Small intestine (tissue), 7 donors: ENCODE results near the gene IQGAP2. TPM values are rescaled to one million over a fixed set of nuclear protein-coding genes. Genes with fewer than 3 reads are reported as not detected.

Experiments
- DNase-seq, 2 donors: peaks; one replicate each; pipeline versions ENCODE4 v3.0.0 to v3.0.0-alpha.2; 2013
- FAIRE-seq: peaks from 2 replicates; lab custom pipeline; 2012; peaks lifted over from hg19 to GRCh38; lab: Jason Lieb, UNC
- H3K27ac ChIP-seq, 3 donors: one replicate each; pipeline ENCODE4 v1.5.1; 2013; ENCODE audit warnings: low read length in 2 of 3, mild to moderate bottlenecking in 2 of 3, control low read depth in 1 of 3, inconsistent platforms in 1 of 3, low read depth in 1 of 3, moderate library complexity in 1 of 3
- H3K27me3 ChIP-seq, 3 donors: one replicate each; pipeline ENCODE4 v1.6.1; 2013; ENCODE audit warnings: low read length in 3 of 3, inconsistent platforms in 1 of 3; ENCODE audit not compliant: control insufficient read depth in 3 of 3, insufficient read depth in 3 of 3
- H3K36me3 ChIP-seq, 3 donors: one replicate each; pipeline ENCODE4 v1.6.1; 2013; ENCODE audit warnings: low read length in 3 of 3, inconsistent platforms in 1 of 3, low read depth in 1 of 3, mild to moderate bottlenecking in 1 of 3, moderate library complexity in 1 of 3; ENCODE audit not compliant: control insufficient read depth in 3 of 3, insufficient read depth in 2 of 3
- H3K4me1 ChIP-seq, 3 donors: one replicate each; pipeline ENCODE4 v1.6.1; 2013; ENCODE audit warnings: low read length in 2 of 3, inconsistent platforms in 1 of 3, low read depth in 1 of 3, mild to moderate bottlenecking in 1 of 3, moderate library complexity in 1 of 3; ENCODE audit not compliant: control insufficient read depth in 3 of 3, insufficient read depth in 2 of 3
- H3K4me3 ChIP-seq, 3 donors: one replicate each; pipeline ENCODE4 v1.5.1; 2013; ENCODE audit warnings: low read length in 3 of 3, control low read depth in 1 of 3, inconsistent platforms in 1 of 3, low read depth in 1 of 3, mild to moderate bottlenecking in 1 of 3, moderate library complexity in 1 of 3
- H3K9me3 ChIP-seq, 2 donors: one replicate each; pipeline ENCODE4 v1.6.1; 2013; ENCODE audit warnings: low read depth in 1 of 2, low read length in 1 of 2; ENCODE audit not compliant: control insufficient read depth in 2 of 2, insufficient read depth in 1 of 2
- WGBS, 3 donors: extraction: QIAGEN DNeasy Blood & Tissue Kit; methylation state at CpG; one replicate each; pipeline ENCODE4 v1.1.7; 2013; 5-methylcytosine and 5-hydroxymethylcytosine counted together
- polyA plus RNA-seq, 4 donors: library from polyadenylated mRNA; stranded (reverse) in 3 of 4; unstranded in 1 of 4; fragments of 200-250 nt in 3 of 4; fragments of 120-200 nt in 1 of 4; gene quantifications; one replicate each; pipeline versions ENCODE4 v1.2.1 to v1.2.3, GENCODE V29; 2013
- donor health status: healthy with polysubstance abuse.
- donor health status: control.
- donor health status: control.
- donor health status: Bipolar disorder and iron deficiency.
- donor health status: healthy.

Gene IQGAP2
- polyA plus RNA-seq, 4 donors = 13.6 to 138 (median 85.6) TPM

DNA sequence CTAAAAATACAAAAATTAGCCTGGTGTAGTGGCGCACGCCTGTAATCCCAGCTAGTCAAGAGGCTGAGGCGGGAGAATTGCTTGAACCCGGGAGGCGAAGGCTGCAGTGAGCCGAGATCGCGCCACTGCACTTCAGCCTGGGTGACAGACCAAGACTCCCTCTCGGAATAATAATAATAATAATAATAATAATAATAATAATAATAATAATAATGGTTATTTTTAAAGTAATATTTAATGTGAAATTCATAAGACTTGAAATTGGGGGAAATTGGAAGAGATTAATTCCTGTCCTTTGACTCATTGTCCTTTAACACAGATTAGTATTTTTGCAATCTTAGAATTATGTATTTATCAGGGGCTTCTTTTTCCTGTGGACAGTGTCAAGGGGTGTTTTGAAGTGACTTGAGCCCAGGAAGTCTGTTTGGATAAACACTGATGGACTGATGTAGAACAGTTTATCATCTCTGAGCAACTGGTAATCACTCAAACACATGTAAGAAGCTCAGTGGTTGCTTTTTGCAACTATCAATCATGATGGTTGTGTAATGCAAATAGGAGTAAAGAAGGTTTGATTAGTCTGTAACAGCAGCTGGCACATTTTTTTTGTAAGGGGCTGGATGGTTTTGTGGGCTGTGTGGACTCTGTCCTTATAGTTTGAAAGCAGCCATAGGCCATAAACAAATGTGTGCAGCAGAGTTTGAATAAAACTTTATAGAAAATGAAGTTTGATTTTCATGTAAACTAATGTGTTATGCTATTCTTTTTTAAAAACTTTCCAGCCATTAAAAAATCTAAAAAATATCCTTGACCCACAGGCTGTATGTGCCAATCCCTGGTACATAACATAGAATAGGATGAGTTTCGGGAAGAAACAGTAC lies 126.6 kb downstream of the IQGAP2 start:
- Histone ChIP-seq H3K27ac (no peak overlapping the region), H3K4me1 (no peaks in the 10 kb centered on the region), H3K9me3 (no peaks in the 10 kb centered on the region), H3K36me3 (peaks cover 0 to 2% (median 0%) of the 10 kb centered on the region in 3 donors), H3K27me3 (no peaks in the 10 kb centered on the region), H3K4me3 (no peak overlapping the region)
- FAIRE-seq = no peak
- WGBS, 3 donors = 93 to 98% (median 98%) methylated on average over 10 of the region's 10 CpGs
- DNase-seq = no peak

DNA sequence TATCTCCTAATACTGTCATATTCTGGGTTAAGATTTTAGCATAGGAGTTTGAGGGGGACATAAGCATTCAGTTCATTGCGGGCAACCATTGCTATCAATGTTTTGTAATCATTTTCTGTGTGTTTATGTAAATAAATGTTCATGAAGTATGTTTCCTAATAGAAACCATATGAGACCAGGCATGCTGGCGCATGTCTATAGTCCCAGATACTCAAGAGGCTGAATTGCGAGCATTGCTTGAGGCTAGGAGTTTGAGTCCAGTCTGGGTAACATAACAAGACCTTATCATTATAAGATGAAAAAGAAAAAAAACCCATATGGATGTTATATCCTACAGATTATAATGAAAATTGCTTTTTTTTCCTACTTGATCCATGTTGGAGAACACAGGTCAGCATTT lies 129.0 kb downstream of the IQGAP2 start:
- 97 to 98% (median 97%) methylated on average over 3 of the region's 3 CpGs for WGBS, 3 donors
- Histone ChIP-seq H3K4me1 (peaks cover 0 to 3% (median 0%) of the 10 kb centered on the region in 3 donors), H3K27me3 (no peaks in the 10 kb centered on the region), H3K9me3 (no peaks in the 10 kb centered on the region), H3K27ac (no peak overlapping the region), H3K36me3 (peaks cover 0 to 2% (median 0%) of the 10 kb centered on the region in 3 donors), H3K4me3 (no peak overlapping the region)
- FAIRE-seq = no peak
- no peak for DNase-seq

DNA sequence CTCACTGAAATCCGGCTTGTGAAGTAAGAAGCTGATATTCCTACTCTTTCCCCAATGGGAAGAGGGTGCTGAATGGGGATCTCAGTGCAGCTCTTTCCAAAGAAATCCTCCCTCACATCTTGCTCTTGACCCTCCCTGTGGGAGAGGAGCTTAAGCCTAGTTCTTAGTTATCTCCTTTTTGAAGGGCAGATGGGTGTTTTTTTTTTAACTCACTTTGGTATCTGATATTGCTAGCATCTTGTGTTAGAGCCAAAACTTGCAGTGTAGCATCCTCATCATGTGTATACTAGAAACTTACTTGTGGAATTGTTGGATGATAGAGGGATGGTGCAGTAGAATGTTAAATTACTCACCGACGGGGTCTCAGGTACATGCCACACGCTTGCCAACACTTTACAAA lies 129.9 kb downstream of the IQGAP2 start:
- H3K27ac ChIP-seq = no peak overlapping the region
- H3K27me3 ChIP-seq = no peaks in the 10 kb centered on the region
- FAIRE-seq (no peak), DNase-seq (no peak)
- peaks cover 0 to 2% (median 0%) of the 10 kb centered on the region in 3 donors for H3K36me3 ChIP-seq
- WGBS, 3 donors = 95 to 99% (median 97%) methylated on average over 4 of the region's 4 CpGs
- H3K4me1 ChIP-seq = peaks cover 2 to 7% (median 2%) of the 10 kb centered on the region in 3 donors
- no peak overlapping the region for H3K4me3 ChIP-seq
- peaks cover 0 to 5% of the 10 kb centered on the region in 2 donors for H3K9me3 ChIP-seq

DNA sequence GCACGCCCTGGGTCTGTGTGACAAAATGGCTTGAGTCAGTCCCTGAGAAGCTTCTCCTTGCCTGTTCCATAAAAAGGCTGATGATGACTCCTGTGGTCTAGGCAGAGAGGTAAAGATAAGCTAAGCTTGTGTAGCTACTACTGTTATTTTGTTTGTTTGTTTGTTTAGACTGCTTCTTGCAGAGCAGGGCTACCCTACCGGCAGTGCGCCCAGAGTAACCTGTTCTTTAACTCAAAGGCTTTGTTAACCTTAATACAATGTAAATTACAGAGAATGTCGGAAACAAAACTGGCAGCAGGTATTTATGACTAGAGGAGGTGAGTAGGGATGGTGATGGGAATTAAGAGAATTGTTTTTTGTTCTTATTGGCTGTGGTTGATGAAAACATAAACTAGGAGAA lies 132.5 kb downstream of the IQGAP2 start:
- H3K27ac ChIP-seq = no peak overlapping the region
- no peaks in the 10 kb centered on the region for H3K27me3 ChIP-seq
- peaks cover 2 to 7% (median 5%) of the 10 kb centered on the region in 3 donors for H3K4me1 ChIP-seq
- peaks cover 0 to 9% of the 10 kb centered on the region in 2 donors for H3K9me3 ChIP-seq
- peaks cover 0 to 2% (median 0%) of the 10 kb centered on the region in 3 donors for H3K36me3 ChIP-seq
- 87 to 95% (median 91%) methylated on average over 4 of the region's 4 CpGs for WGBS, 3 donors
- no peak overlapping the region for H3K4me3 ChIP-seq
- FAIRE-seq (no peak), DNase-seq (no peak)

DNA sequence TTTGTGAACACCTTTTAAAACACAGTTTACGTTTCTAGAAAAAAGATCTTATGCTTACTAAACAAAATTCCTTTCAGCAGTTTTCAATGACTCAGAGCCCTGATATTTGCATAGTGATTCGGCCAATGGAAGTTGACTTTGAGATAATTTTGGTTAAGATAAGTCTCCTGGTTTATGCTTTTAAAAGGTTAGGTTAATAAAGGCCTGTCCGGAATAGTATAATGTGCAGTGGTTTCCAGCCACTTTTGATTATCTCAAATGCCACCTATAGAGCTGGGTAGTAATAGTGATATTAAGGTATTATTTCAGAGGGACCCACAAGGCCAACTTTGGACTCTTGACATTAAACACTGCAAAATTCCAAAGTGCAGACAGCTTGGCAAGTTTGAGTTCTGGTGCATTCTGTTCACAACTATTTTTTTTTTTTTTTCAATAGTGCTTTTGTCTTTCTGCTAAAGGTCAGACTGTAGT lies 134.0 kb downstream of the IQGAP2 start:
- FAIRE-seq (peak; percentile 89), DNase-seq (peak; percentile 53 to 89)
- peaks cover 0 to 2% (median 0%) of the 10 kb centered on the region in 3 donors for H3K36me3 ChIP-seq
- no peaks in the 10 kb centered on the region for H3K27me3 ChIP-seq
- WGBS, 3 donors = 11 to 57% (median 30%) methylated on average over 3 of the region's 3 CpGs
- peak overlapping the region in 1 of 3 donors; percentile 57 for H3K27ac ChIP-seq
- peaks cover 0 to 9% of the 10 kb centered on the region in 2 donors for H3K9me3 ChIP-seq
- H3K4me1 ChIP-seq = peaks cover 5 to 7% (median 7%) of the 10 kb centered on the region in 3 donors
- H3K4me3 ChIP-seq = no peak overlapping the region

DNA sequence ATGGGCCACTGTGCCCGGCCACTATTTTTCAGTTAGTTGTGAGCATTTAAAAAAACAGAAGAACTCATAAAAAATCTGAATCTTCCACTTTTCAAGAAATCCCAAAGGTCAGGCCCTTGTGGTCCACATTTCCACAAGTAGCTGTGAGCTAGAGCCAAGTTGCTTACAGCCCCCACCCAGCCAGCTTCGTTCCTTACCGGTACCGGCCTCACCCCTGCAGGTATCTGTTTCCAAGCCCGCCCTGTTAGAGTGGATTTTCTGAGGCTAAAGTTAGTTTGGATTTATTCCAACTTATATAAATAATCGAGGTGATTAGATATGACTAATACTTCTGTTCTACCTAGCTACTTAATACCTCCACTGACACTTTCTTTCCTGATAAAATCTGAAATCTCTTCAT lies 139.2 kb downstream of the IQGAP2 start:
- Histone ChIP-seq H3K27ac (peak overlapping the region in 2 of 3 donors; percentile 54 to 76), H3K4me3 (no peak overlapping the region), H3K4me1 (peaks cover 16 to 33% (median 23%) of the 10 kb centered on the region in 3 donors), H3K27me3 (no peaks in the 10 kb centered on the region), H3K9me3 (peaks cover 0 to 9% of the 10 kb centered on the region in 2 donors), H3K36me3 (no peaks in the 10 kb centered on the region)
- WGBS, 3 donors = 30 to 67% (median 49%) methylated on average over 6 of the region's 6 CpGs
- FAIRE-seq = peak; percentile 23
- peak in 1 of 2 donors; percentile 87 for DNase-seq

DNA sequence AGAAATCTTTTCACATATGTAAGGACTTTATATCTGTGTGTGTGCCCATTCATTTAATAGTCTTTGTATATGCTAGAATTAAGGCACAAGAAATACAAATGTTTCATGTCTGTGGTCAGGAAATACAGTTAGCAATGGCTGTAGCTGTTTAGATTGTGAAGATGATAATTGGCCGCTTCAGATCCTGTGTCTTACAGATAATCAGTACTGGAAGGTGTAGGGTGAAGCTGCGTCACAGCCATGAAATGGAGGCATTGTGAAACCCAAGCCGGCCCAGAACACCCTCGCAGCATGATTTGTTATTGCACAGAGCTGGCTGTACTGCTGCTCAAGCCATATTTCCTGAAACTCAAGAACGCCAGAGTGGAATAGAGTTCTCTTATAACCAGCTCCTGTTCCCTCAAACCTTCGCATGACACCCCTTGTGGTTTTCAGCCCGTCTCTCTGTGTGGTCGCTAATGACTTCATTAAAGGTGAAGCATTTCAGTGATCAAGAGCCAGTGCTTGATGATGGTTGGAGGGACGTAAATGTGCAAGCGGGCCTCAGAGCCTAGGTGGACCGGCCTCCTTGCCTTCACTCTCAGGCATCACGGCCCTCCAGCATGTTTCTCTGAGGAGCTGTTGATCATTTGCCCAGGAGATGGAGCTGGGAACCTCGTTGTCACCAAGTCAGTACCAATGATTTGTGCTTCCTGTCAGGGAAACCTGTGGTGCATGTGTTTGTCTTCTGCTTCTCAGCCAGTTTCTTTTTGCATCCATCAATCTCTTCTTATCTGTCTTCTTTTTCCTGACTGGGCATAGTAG lies 140.0 kb downstream of the IQGAP2 start:
- peaks cover 0 to 3% of the 10 kb centered on the region in 2 donors for H3K9me3 ChIP-seq
- H3K27me3 ChIP-seq = no peaks in the 10 kb centered on the region
- peaks cover 14 to 29% (median 25%) of the 10 kb centered on the region in 3 donors for H3K4me1 ChIP-seq
- 63 to 70% (median 64%) methylated on average over 13 of the region's 13 CpGs for WGBS, 3 donors
- DNase-seq = peak in 1 of 2 donors; percentile 37
- no peaks in the 10 kb centered on the region for H3K36me3 ChIP-seq
- no peak overlapping the region for H3K4me3 ChIP-seq
- no peak for FAIRE-seq
- H3K27ac ChIP-seq = peak overlapping the region in 2 of 3 donors; percentile 35 to 83
